BLaER1 (cell line): ENCODE data around the gene COX6A2.

Experiments used
- H3K27ac ChIP-seq: shearing (Covaris generic); formaldehyde crosslinking; 2 replicates; pipeline ENCODE4 v1.8.1; 2022
- H3K27me3 ChIP-seq: shearing (Covaris generic); formaldehyde crosslinking; 2 replicates; pipeline ENCODE4 v1.8.1; 2022
- H3K36me3 ChIP-seq: shearing (Covaris generic); formaldehyde crosslinking; 2 replicates; pipeline ENCODE4 v1.8.1; 2022
- H3K4me1 ChIP-seq: shearing (Covaris generic); formaldehyde crosslinking; 2 replicates; pipeline ENCODE4 v1.8.1; 2022
- H3K4me2 ChIP-seq: shearing (Covaris generic); formaldehyde crosslinking; 2 replicates; pipeline ENCODE4 v1.8.1; 2022
- H3K4me3 ChIP-seq: shearing (Covaris generic); formaldehyde crosslinking; 2 replicates; pipeline ENCODE4 v1.8.1; 2022
- H3K9ac ChIP-seq: shearing (Covaris generic); formaldehyde crosslinking; 2 replicates; pipeline ENCODE4 v1.8.1; 2022
- H3K9me3 ChIP-seq: shearing (Covaris generic); formaldehyde crosslinking; 2 replicates; pipeline ENCODE4 v1.8.1; 2022
- H4K20me1 ChIP-seq: shearing (Covaris generic); formaldehyde crosslinking; 2 replicates; pipeline ENCODE4 v1.8.1; 2022
- Cebpa-rat ChIP-seq: shearing (Covaris generic); IDR thresholded peaks from 2 replicates; pipeline ENCODE4 v1.8.1; 2022

COX6A2 gene

DNA sequence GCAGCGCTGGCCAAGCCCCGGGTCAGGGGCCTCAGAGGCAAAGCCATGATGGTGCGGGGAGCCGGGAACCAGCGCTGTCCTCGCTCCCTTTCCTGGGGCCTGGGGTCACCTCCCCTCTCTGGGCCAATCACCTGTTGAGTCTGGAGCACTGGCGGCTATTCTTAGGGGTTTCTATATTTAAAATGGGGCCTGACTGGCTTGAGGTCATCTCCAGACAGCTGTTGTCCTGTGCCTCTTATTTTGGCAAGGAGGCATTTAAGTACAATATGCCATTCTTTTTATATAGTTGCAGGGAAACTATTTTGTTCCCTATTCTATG is at the start of gene COX6A2:
Gene COX6A2 (minus strand): TSS at position 82 of the 319 bp plus-strand sequence. CDS start 35 bp downstream, at position 47.
- Histone ChIP-seq H3K27ac (no peak within 1 kb of the TSS), H3K9ac (no peak within 1 kb of the TSS), H3K27me3 (no peaks in the 10 kb centered on the region), H4K20me1 (no peaks in the 10 kb centered on the region), H3K9me3 (no peaks in the 10 kb centered on the region), H3K4me3 (no peak within 1 kb of the TSS), H3K4me1 (no peaks in the 10 kb centered on the region), H3K4me2 (no peak within 1 kb of the TSS), H3K36me3 (no peaks in the 10 kb centered on the region)
- no peak for TF ChIP-seq Cebpa-rat

DNA sequence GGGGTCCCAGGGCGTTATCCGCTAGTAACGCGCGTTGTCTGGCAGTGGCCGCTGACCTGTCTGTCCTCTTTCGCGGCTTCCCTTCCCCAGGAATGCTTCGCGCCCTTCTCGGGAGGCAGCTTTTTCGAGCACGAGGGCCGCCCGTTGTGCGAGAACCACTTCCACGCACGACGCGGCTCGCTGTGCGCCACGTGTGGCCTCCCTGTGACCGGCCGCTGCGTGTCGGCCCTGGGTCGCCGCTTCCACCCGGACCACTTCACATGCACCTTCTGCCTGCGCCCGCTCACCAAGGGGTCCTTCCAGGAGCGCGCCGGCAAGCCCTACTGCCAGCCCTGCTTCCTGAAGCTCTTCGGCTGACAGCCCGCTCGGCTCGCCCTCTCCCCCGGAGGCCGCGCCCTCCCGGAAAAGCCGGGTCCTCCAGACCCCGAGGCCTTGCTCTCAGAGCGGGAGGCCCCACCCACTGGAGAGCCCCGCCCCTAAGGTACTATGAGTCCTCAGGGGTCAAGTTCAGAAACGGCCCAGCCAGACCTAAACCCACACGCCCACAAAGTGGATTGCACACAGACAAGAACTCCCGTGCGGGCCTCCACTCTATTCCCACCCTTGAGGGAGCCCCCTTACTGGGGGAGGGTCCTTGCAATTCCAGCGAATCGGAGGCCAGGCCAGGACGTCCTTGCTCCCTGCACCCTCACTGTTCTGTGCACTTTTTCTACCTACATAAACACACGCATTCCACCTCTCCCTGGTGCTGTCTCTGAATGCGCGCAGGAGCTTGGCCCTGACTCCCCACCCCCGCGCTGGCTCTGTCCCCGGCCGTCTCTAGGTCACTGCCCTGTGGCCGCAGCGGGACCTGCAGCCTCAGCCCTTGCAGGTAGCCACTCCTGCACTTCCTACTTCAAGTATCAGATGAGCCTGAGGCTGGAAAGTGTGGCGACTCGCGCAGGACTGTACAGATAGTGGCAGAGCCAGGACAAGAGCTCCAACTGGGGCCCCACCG is 49.4 kb upstream of the COX6A2 start:
- 0 out of 2 replicates have a peak, but pooled peaks cover 4% of the 10 kb centered on the region for H3K36me3 ChIP-seq
- peak overlapping the region; percentile 99 for H3K4me2 ChIP-seq
- no peaks in the 10 kb centered on the region for H4K20me1 ChIP-seq
- peak overlapping the region; percentile 79 for H3K9ac ChIP-seq
- TF ChIP-seq Cebpa-rat: no peak
- peak overlapping the region; percentile 78 for H3K27ac ChIP-seq
- peaks cover 62% of the 10 kb centered on the region for H3K4me1 ChIP-seq
- peak overlapping the region; percentile 75 for H3K4me3 ChIP-seq
- H3K9me3 ChIP-seq: no peaks in the 10 kb centered on the region
- no peaks in the 10 kb centered on the region for H3K27me3 ChIP-seq

DNA sequence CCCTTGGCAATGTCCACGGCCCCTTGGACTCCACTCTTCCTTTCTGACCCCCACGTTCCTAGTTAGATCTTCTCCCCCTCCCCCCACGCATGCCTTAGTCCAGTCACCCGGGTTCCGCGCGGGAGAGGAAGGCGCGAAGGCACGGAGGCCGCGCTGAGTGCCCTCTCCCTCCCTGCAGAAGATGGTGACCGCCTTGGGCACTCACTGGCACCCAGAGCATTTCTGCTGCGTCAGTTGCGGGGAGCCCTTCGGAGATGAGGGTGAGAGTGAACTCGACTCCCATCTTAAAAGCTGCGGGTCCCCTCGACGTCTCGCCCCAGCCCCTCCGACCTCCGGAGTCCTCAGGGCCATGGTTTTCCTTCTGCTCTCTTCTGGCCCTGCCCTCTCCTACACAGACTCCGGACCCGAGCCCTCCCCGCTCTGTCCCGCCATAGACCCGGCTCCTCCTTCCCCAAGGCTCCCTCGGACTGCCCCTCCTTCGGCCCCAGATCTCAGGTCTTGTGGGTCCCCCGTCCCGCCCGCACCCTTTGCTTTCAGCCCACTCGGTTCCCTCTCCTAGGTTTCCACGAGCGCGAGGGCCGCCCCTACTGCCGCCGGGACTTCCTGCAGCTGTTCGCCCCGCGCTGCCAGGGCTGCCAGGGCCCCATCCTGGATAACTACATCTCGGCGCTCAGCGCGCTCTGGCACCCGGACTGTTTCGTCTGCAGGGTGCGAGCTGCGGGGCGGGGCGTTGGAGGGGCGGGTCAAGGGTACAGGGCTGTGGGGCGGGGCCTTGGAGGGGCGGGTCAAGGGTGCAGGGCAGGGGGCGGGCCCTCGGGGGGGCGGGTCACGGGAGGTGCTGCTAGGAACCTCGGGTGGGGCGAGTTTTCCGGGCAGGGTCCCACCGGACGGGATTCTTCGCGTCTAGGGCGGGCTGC is 48.4 kb upstream of the COX6A2 start:
- Histone ChIP-seq H3K27ac (peak overlapping the region; percentile 78), H3K27me3 (no peaks in the 10 kb centered on the region), H3K4me1 (peaks cover 66% of the 10 kb centered on the region), H3K9me3 (no peaks in the 10 kb centered on the region), H4K20me1 (no peaks in the 10 kb centered on the region), H3K9ac (peak overlapping the region; percentile 79), H3K4me2 (peak overlapping the region; percentile 99), H3K36me3 (0 out of 2 replicates have a peak, but pooled peaks cover 4% of the 10 kb centered on the region), H3K4me3 (peak overlapping the region; percentile 75)
- TF ChIP-seq Cebpa-rat: no peak

DNA sequence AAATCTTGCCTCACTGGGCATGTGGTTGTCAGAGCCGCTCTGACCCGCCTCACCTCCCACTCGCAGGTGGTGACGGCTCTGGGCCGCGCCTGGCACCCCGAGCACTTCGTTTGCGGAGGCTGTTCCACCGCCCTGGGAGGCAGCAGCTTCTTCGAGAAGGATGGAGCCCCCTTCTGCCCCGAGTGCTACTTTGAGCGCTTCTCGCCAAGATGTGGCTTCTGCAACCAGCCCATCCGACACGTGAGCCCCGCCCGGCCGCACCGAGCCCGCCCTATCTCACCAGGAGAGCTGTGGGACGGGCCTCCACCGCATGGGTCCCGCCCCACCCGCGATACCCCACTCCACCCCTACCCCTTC is 47.8 kb upstream of the COX6A2 start:
- H3K4me2 ChIP-seq: peak overlapping the region; percentile 99
- peak overlapping the region; percentile 75; the same call in 1 of the 2 replicates for H3K4me3 ChIP-seq

DNA sequence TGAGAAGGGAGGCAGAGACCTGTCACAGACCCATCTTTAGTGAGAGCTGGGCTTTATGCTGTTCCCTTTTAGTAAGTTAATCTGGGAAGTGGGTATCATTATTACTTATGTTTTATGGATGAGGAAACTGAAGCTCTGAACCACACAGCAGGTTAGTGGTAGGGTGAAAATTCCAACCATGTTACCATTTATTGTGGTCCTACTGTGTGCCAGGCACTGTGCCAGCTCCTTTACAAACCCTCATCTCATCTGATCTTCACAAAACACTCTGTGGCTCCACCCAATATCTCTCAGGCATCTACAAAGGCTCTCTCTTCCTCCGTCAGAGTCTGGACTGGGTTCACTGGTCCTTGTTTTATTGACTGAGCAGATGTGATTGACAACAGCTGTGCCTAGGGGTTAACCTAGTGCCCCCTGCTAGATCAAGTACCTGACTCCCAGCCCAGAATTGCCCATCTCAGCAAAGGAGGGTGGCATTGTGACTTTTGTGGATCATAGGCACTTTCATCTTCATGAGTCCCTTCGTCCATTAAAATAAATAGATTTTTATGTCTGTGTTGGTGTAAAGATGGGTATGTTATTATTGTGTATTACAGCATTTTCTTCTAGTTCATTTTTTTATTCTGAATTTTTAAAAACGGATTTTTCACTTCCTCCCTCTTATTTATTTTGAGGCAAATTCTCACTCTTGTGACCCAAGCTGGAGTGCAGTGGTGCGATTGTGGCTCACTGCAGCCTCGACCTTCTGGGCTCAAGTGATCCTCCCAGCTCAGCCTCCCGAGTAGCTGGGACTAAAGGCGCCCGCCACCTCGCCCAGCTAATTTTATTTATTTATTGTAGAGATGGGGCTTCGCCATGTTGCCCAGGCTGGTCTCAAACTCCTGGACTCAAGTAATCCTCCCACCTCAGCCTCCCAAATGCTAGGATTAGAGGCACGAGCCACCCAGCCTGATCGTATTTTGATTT is 46.9 kb upstream of the COX6A2 start:
- Histone ChIP-seq H3K4me1 (peaks cover 71% of the 10 kb centered on the region), H3K4me3 (no peak overlapping the region), H3K4me2 (0 out of 2 replicates have a peak overlapping the region, but pooled peaks have one; percentile 99), H4K20me1 (no peaks in the 10 kb centered on the region), H3K9me3 (no peaks in the 10 kb centered on the region), H3K27ac (no peak overlapping the region), H3K27me3 (no peaks in the 10 kb centered on the region), H3K9ac (no peak overlapping the region), H3K36me3 (0 out of 2 replicates have a peak, but pooled peaks cover 4% of the 10 kb centered on the region)
- TF ChIP-seq Cebpa-rat: no peak

More for the DNA sequence above, 47.8 kb upstream of the COX6A2 start:
- Histone ChIP-seq H3K9me3 (no peaks in the 10 kb centered on the region), H3K27me3 (no peaks in the 10 kb centered on the region), H4K20me1 (no peaks in the 10 kb centered on the region), H3K27ac (no peak overlapping the region), H3K9ac (no peak overlapping the region), H3K4me1 (peaks cover 69% of the 10 kb centered on the region), H3K36me3 (0 out of 2 replicates have a peak, but pooled peaks cover 4% of the 10 kb centered on the region)
- TF ChIP-seq Cebpa-rat: no peak

DNA sequence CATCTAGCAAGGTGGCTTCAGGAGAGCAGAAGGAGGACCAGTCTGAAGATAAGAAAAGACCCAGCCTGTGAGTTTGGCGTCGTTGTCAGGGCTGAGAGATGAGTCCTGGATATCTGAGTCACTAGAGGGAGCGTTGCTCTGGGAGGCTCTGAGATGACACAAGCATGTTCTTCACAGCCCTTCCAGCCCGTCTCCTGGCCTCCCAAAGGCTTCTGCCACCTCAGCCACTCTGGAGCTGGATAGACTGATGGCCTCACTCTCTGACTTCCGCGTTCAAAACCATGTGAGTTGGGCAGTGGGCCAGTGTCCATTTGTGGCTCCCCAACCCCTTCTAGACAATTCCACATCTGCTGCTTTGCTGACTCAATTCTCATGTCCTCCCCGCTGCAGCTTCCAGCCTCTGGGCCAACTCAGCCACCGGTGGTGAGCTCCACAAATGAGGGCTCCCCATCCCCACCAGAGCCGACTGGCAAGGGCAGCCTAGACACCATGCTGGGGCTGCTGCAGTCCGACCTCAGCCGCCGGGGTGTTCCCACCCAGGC is 46.1 kb upstream of the COX6A2 start:
- Histone ChIP-seq H3K4me2 (no peak overlapping the region), H4K20me1 (no peaks in the 10 kb centered on the region), H3K36me3 (0 out of 2 replicates have a peak, but pooled peaks cover 4% of the 10 kb centered on the region), H3K9me3 (no peaks in the 10 kb centered on the region), H3K9ac (no peak overlapping the region), H3K4me3 (no peak overlapping the region), H3K27me3 (no peaks in the 10 kb centered on the region), H3K27ac (no peak overlapping the region), H3K4me1 (peaks cover 66% of the 10 kb centered on the region)
- no peak for TF ChIP-seq Cebpa-rat

DNA sequence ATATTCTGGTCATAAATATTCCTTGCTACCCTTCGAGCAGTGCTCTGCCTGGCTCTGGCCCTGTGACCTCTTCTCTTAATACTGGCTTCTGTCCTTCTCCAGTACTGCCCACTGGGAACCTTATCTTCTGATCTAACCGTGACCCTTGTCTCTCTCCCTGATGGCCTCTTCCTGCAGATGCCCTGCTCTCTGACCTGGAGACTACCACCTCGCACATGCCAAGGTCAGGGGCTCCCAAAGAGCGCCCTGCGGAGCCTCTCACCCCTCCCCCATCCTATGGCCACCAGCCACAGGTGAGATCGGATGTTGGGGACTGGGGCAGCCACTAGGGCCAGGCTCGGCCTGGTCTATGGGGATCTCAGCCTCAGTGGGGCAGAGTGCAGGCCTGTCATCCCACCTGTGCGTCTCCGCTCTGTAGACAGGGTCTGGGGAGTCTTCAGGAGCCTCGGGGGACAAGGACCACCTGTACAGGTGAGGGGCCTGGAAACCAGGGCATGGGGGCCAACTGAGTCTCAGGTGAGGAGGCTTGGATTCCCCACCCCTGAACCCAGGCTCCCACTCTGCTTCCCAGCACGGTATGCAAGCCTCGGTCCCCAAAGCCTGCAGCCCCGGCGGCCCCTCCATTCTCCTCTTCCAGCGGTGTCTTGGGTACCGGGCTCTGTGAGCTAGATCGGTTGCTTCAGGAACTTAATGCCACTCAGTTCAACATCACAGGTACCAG is 45.3 kb upstream of the COX6A2 start:
- Histone ChIP-seq H3K9me3 (no peaks in the 10 kb centered on the region), H3K36me3 (0 out of 2 replicates have a peak, but pooled peaks cover 4% of the 10 kb centered on the region), H3K27me3 (no peaks in the 10 kb centered on the region), H3K9ac (no peak overlapping the region), H3K4me2 (peak overlapping the region; percentile 93), H3K4me1 (peaks cover 73% of the 10 kb centered on the region), H3K27ac (no peak overlapping the region), H3K4me3 (no peak overlapping the region), H4K20me1 (no peaks in the 10 kb centered on the region)
- TF ChIP-seq Cebpa-rat: no peak

DNA sequence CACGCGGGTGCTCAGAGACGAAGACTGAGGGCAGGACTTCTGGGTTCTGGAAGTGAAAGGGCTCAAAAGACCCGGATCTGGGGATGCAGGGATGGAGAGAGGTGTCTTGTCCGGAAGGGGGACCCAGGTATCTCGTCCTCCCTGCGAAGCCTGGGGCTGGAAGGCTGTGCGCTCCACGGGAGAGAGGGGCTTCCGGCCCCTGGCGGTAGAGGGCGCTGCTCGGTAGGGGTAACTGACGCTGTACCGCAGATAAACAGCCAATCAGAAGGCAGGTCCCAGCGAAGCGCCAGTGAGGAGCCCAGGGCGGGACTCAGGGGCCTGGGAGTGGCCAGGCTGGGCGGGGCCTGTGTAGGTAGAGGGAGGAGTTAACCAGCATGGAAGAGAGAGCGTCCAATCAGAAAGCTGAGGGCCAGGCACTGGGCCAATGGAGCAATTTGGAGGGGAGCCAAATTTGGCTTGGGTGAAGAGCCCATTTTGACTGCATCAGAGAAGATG is 44.6 kb upstream of the COX6A2 start:
- peak overlapping the region; percentile 70 for H3K4me3 ChIP-seq
- no peaks in the 10 kb centered on the region for H3K9me3 ChIP-seq
- 0 out of 2 replicates have a peak, but pooled peaks cover 4% of the 10 kb centered on the region for H3K36me3 ChIP-seq
- peak overlapping the region; percentile 74 for H3K27ac ChIP-seq
- no peaks in the 10 kb centered on the region for H4K20me1 ChIP-seq
- H3K4me2 ChIP-seq: peak overlapping the region; percentile 93
- H3K9ac ChIP-seq: peak overlapping the region; percentile 79
- H3K4me1 ChIP-seq: peaks cover 73% of the 10 kb centered on the region
- no peak for TF ChIP-seq Cebpa-rat
- H3K27me3 ChIP-seq: no peaks in the 10 kb centered on the region
